OCI-LY1 (cell line): ENCODE measurements around the gene APLN.
A peak's percentile ranks its signal among the peaks of the same experiment; 100 is the strongest.

Experiments
- H2AFZ ChIP-seq: fragments of 200-600 bp; sonication (generic), shearing (Covaris generic); 2 replicates; pipeline ENCODE4 v1.6.0; 2014; ENCODE audit warnings: antibody characterized with exemption, mild to moderate bottlenecking, low read length
- H3F3A ChIP-seq: fragments of 200-600 bp; sonication (generic), shearing (Covaris generic); 2 replicates; pipeline ENCODE4 v1.6.0; 2014; ENCODE audit warnings: mild to moderate bottlenecking, antibody characterized with exemption, low read length, moderate library complexity; ENCODE audit not compliant: insufficient read depth
- H3K27ac ChIP-seq: fragments of 200-600 bp; sonication (generic); 2 replicates; pipeline ENCODE4 v1.5.1; 2014; ENCODE audit warnings: low read length, mixed run types, mild to moderate bottlenecking, low read depth; ENCODE audit not compliant: poor library complexity, severe bottlenecking
- H3K27me3 ChIP-seq: fragments of 200-600 bp; sonication (generic); 2 replicates; pipeline ENCODE4 v1.6.0; 2014; ENCODE audit warnings: antibody characterized with exemption, mild to moderate bottlenecking, low read length, moderate library complexity; ENCODE audit not compliant: insufficient read depth
- H3K36me3 ChIP-seq: fragments of 200-600 bp; sonication (generic); 2 replicates; pipeline ENCODE4 v1.6.1; 2014; ENCODE audit warnings: mild to moderate bottlenecking, antibody characterized with exemption, low read length, moderate library complexity, mixed read lengths; ENCODE audit not compliant: insufficient read depth
- H3K4me1 ChIP-seq: fragments of 200-600 bp; sonication (generic); 2 replicates; pipeline ENCODE4 v1.5.1; 2014; ENCODE audit warnings: mild to moderate bottlenecking, low read length, moderate library complexity; ENCODE audit not compliant: insufficient read depth, severe bottlenecking
- H3K4me2 ChIP-seq: fragments of 200-600 bp; sonication (generic), shearing (Covaris generic); 2 replicates; pipeline ENCODE4 v1.6.1; 2014; ENCODE audit warnings: low read length
- H3K4me3 ChIP-seq: fragments of 200-600 bp; sonication (generic); 2 replicates; pipeline ENCODE4 v1.5.1; 2014; ENCODE audit warnings: low read length, low read depth, mild to moderate bottlenecking, mixed read lengths; ENCODE audit not compliant: poor library complexity, severe bottlenecking
- H3K79me2 ChIP-seq: fragments of 200-600 bp; shearing (Covaris generic); 2 replicates; pipeline ENCODE4 v1.6.1; 2016; ENCODE audit warnings: mixed run types, low read length, mixed read lengths; ENCODE audit not compliant: insufficient read depth
- H3K9ac ChIP-seq: fragments of 200-600 bp; sonication (generic), shearing (Covaris generic); 2 replicates; pipeline ENCODE4 v1.6.1; 2014; ENCODE audit warnings: mild to moderate bottlenecking, low read length, mixed read lengths
- H3K9me2 ChIP-seq: fragments of 200-600 bp; sonication (generic), shearing (Covaris generic); 2 replicates; pipeline ENCODE4 v1.6.1; 2014; ENCODE audit warnings: low read depth, mild to moderate bottlenecking, low read length, mixed read lengths
- H3K9me3 ChIP-seq: fragments of 200-600 bp; shearing (Covaris generic); 2 replicates; pipeline ENCODE4 v1.6.1; 2014; ENCODE audit warnings: low read length, mixed read lengths
- H4K20me1 ChIP-seq: fragments of 200-600 bp; sonication (generic), shearing (Covaris generic); 2 replicates; pipeline ENCODE4 v1.6.0; 2016; ENCODE audit warnings: mild to moderate bottlenecking, low read length; ENCODE audit not compliant: insufficient read depth
- EZH2 ChIP-seq: fragments of 200-600 bp; sonication (generic), shearing (Covaris generic); IDR thresholded peaks from 2 replicates; pipeline ENCODE4 v1.8.0; 2017; ENCODE audit warnings: borderline replicate concordance, mixed run types, mild to moderate bottlenecking, antibody characterized with exemption, low read length, moderate library complexity, mixed read lengths
- TF ChIP-seq, protein P1 (sequence below): fragments of 200-600 bp; sonication (generic), shearing (Covaris generic); IDR thresholded peaks from 2 replicates; pipeline ENCODE4 v1.5.1; 2017; ENCODE audit warnings: mild to moderate bottlenecking, antibody characterized with exemption, low read length, moderate library complexity, mixed read lengths

Gene APLN

DNA sequence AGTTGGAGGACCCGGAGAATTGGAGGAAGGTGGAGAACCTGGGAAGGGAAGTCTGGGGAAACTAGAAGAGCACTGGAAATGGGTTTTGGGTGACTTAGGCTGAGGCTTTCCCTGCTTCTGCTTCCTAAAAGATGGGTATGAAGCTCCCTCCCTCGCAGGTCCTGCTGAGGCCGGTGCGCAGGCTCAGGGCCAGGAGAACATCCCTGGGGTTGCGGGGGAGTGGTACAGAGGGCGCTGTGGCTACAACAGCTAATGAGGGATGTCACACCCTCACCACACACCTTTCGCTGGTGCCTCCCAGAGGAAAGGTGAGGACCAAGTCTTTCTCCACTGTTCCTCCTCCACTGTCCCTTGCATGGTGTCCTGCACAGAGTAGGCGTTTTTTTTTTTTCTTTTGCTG is 15.8 kb downstream of the APLN start:
- TF ChIP-seq, protein P1, sequence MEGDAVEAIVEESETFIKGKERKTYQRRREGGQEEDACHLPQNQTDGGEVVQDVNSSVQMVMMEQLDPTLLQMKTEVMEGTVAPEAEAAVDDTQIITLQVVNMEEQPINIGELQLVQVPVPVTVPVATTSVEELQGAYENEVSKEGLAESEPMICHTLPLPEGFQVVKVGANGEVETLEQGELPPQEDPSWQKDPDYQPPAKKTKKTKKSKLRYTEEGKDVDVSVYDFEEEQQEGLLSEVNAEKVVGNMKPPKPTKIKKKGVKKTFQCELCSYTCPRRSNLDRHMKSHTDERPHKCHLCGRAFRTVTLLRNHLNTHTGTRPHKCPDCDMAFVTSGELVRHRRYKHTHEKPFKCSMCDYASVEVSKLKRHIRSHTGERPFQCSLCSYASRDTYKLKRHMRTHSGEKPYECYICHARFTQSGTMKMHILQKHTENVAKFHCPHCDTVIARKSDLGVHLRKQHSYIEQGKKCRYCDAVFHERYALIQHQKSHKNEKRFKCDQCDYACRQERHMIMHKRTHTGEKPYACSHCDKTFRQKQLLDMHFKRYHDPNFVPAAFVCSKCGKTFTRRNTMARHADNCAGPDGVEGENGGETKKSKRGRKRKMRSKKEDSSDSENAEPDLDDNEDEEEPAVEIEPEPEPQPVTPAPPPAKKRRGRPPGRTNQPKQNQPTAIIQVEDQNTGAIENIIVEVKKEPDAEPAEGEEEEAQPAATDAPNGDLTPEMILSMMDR, result no peak
- TF ChIP-seq EZH2, result no peak
- no peaks in the 10 kb centered on the region for H3K36me3 ChIP-seq
- H3K9ac ChIP-seq, result no peak overlapping the region
- H3K4me2 ChIP-seq, result no peak overlapping the region
- H3K27me3 ChIP-seq, result no peaks in the 10 kb centered on the region
- no peak overlapping the region for H3K27ac ChIP-seq
- no peaks in the 10 kb centered on the region for H3F3A ChIP-seq
- H3K4me1 ChIP-seq, result no peaks in the 10 kb centered on the region
- H2AFZ ChIP-seq, result no peak overlapping the region
- no peaks in the 10 kb centered on the region for H3K9me2 ChIP-seq
- no peaks in the 10 kb centered on the region for H3K9me3 ChIP-seq
- no peaks in the 10 kb centered on the region for H4K20me1 ChIP-seq
- no peaks in the 10 kb centered on the region for H3K79me2 ChIP-seq
- H3K4me3 ChIP-seq, result no peak overlapping the region

DNA sequence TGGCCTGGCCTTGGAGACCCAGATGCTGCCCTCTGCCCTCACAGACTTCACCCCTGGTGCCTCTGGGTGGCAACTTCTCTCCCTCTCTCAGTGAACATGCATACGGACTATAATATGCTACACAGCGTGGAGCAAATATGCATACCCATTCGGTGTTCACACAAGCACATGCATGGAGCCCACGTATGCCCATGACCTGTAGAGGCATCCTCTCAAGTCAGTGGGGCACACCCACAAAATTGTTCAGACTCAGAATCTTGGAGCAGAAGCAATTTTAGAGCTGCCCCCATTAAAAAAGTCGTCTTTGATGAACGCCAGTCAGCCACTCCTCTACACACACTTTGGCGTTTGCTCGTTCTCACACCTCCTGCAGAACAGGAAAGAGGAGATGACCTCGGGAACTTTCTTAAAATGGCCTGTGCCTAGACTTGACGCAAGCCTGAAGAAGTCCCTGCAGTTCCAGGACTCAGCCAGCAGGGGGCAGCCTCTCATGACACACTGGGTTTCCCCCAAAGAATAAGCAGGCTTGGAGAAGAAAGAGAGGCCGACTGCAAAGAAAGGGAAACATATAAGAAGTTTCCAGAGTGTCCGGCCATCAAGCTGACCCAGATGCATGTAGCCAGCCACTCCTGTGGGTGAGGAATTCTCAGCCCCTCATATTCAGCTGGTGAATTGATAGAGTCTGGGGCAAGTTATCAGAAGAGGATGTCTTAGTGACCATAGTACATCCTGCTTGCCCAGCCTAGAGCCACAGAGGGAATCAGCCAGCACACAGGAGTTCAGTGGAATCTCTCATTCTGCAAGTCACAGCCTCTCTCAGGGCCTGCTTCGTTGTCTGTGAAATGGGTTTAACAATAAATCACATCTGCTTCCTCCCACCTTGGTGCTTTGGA is 17.3 kb downstream of the APLN start:
- no peak overlapping the region for H2AFZ ChIP-seq
- H3K9ac ChIP-seq, result no peak overlapping the region
- no peak for TF ChIP-seq EZH2
- TF ChIP-seq, protein P1, result peak; percentile 85
- H4K20me1 ChIP-seq, result no peaks in the 10 kb centered on the region
- H3K4me3 ChIP-seq, result no peak overlapping the region
- H3F3A ChIP-seq, result no peaks in the 10 kb centered on the region
- H3K27ac ChIP-seq, result no peak overlapping the region
- H3K36me3 ChIP-seq, result no peaks in the 10 kb centered on the region
- no peaks in the 10 kb centered on the region for H3K79me2 ChIP-seq
- H3K9me3 ChIP-seq, result no peaks in the 10 kb centered on the region
- no peaks in the 10 kb centered on the region for H3K27me3 ChIP-seq
- no peaks in the 10 kb centered on the region for H3K4me1 ChIP-seq
- no peaks in the 10 kb centered on the region for H3K9me2 ChIP-seq
- no peak overlapping the region for H3K4me2 ChIP-seq

DNA sequence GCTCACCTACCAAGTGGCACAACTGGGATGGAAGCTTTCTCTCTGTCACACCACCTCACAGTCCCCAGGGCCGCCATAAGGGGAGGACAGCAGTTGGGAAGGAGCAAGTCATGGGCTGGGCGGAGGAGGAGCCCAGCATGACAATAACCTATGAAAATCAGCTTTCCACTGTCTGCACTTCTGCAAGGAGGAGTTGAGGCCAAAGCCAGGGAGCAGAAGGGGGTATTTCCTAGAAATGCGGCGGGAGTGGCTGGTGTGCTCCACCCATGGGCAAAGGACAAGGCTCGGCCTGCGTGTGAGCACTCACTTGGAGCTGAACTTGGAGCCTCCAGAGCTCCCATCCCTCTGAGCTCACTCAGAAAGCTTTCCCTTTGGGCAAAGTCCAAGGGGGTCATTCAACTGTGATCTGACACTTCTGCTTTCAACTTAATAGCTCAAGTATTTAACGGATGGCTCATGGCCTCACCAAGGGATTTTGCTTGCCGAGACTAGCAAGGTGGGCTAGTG is 18.5 kb downstream of the APLN start:
- Histone ChIP-seq H3K27me3 (no peaks in the 10 kb centered on the region), H3K9me2 (no peaks in the 10 kb centered on the region), H3K9me3 (no peaks in the 10 kb centered on the region), H3K4me3 (no peak overlapping the region), H3K79me2 (no peaks in the 10 kb centered on the region), H3K4me2 (no peak overlapping the region), H3K36me3 (no peaks in the 10 kb centered on the region), H3K9ac (no peak overlapping the region), H3K27ac (no peak overlapping the region), H3F3A (no peaks in the 10 kb centered on the region), H4K20me1 (no peaks in the 10 kb centered on the region), H3K4me1 (no peaks in the 10 kb centered on the region), H2AFZ (no peak overlapping the region)
- TF ChIP-seq EZH2, result no peak
- TF ChIP-seq, protein P1, result no peak
